Upper lobe of left lung (tissue), 4 donors: ENCODE results near the gene SARDH.

Experiments used
- CTCF ChIP-seq, 6 experiments: fragments of 450-650 bp in 4 of 6; fragments of 200-600 bp in 2 of 6; sonication (generic) in 2 of 6; IDR thresholded peaks; one replicate each; pipeline ENCODE4 v1.5.1; 2016 to 2019; ENCODE audit warnings: antibody characterized with exemption in 6 of 6
- EP300 ChIP-seq, 4 donors: sonication (generic); formaldehyde crosslinking; IDR thresholded peaks; one replicate each; pipeline ENCODE4 v1.5.1; 2017; ENCODE audit warnings: antibody characterized with exemption in 4 of 4, control low read depth in 2 of 4
- POLR2A ChIP-seq, 4 donors: fragments of 450-650 bp; IDR thresholded peaks; one replicate each; pipeline ENCODE4 v1.5.1; 2016 to 2017; ENCODE audit warnings: antibody characterized with exemption in 4 of 4, mild to moderate bottlenecking in 2 of 4
- POLR2AphosphoS5 ChIP-seq, 2 donors: sonication (generic); formaldehyde crosslinking; IDR thresholded peaks; one replicate each; pipeline ENCODE4 v1.5.1; 2017; ENCODE audit warnings: antibody characterized with exemption in 2 of 2

GRCh38 chr9:133637451-133638055 lies 100.6 kb downstream of the SARDH start:
- TF ChIP-seq CTCF (IDR thresholded peaks at IDR 0.05) (no peak), POLR2A (IDR thresholded peaks at IDR 0.05) (no peak), EP300 (IDR thresholded peaks at IDR 0.05) (no peak), POLR2AphosphoS5 (IDR thresholded peaks at IDR 0.05) (no peak)
